NB4 (cell line): ENCODE data around the gene RHBDF2.

Source experiments
- DNase-seq: peaks from one replicate; pipeline ENCODE4 v3.0.0; 2010; ENCODE audit warnings: low read depth
- H3K4me3 ChIP-seq: one replicate; pipeline ENCODE4 v1.5.1; 2011; ENCODE audit warnings: mild to moderate bottlenecking, low read depth, low read length, moderate library complexity
- MYC ChIP-seq: IDR thresholded peaks from 2 replicates; pipeline ENCODE4 v1.6.1; 2011; ENCODE audit warnings: low read depth, low read length
- POLR2A ChIP-seq: IDR thresholded peaks from 2 replicates; pipeline ENCODE4 v1.6.1; 2011; ENCODE audit warnings: mild to moderate bottlenecking; ENCODE audit not compliant: insufficient read length; ENCODE audit errors: extremely low read depth
- TF ChIP-seq, protein P1 (sequence below): IDR thresholded peaks from 2 replicates; pipeline ENCODE4 v1.6.1; 2011; ENCODE audit warnings: low read depth, low read length
- TF ChIP-seq, protein P2 (sequence below): IDR thresholded peaks from one replicate; pipeline ENCODE4 v1.5.1; 2012; ENCODE audit warnings: low read depth, low read length

Gene RHBDF2

DNA sequence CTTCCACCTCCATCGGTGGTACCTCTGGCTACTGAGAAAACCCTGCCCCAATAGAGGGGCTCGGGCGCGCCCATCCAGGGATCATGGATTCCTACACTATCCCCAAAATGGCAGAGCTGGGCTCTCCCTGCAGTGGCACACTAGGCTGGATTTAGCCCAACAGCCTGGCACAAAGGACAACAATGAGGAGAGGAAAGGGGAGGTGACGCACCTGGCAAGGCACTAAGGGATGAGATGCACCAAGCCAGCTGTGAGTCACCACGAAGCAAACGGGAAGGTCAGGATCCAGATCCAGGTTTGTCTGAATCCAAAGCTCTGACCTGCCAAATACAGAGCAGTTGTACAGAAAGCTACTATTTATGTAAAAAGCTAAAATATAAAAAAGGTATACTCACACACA, 66.4 kb downstream of the RHBDF2 start:
- DNase-seq: no peak
- no peak for TF ChIP-seq POLR2A
- TF ChIP-seq, protein P1, sequence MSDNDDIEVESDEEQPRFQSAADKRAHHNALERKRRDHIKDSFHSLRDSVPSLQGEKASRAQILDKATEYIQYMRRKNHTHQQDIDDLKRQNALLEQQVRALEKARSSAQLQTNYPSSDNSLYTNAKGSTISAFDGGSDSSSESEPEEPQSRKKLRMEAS: no peak
- TF ChIP-seq, protein P2, sequence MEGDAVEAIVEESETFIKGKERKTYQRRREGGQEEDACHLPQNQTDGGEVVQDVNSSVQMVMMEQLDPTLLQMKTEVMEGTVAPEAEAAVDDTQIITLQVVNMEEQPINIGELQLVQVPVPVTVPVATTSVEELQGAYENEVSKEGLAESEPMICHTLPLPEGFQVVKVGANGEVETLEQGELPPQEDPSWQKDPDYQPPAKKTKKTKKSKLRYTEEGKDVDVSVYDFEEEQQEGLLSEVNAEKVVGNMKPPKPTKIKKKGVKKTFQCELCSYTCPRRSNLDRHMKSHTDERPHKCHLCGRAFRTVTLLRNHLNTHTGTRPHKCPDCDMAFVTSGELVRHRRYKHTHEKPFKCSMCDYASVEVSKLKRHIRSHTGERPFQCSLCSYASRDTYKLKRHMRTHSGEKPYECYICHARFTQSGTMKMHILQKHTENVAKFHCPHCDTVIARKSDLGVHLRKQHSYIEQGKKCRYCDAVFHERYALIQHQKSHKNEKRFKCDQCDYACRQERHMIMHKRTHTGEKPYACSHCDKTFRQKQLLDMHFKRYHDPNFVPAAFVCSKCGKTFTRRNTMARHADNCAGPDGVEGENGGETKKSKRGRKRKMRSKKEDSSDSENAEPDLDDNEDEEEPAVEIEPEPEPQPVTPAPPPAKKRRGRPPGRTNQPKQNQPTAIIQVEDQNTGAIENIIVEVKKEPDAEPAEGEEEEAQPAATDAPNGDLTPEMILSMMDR: no peak
- TF ChIP-seq MYC: no peak
- H3K4me3 ChIP-seq: no peak overlapping the region

DNA sequence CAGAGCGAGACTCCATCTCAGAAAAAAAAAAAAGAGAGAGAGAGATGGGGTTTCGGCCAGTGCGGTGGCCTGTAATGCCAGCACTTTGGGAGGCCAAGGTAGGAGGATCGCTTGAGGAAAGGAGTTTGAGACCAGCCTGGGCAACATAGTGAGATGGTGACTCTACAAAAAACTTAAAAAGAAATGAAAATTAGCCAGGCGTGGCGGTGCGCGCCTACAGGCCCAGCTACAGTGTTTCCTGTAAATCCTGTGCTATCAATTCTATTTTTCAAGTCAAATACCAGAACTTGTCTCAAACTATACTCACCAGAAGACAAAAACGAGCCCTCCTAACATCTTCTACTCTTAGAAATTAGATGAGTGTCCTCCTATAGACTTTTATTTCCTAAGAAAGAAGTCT, 67.5 kb downstream of the RHBDF2 start:
- DNase-seq: no peak
- TF ChIP-seq, protein P1: no peak
- TF ChIP-seq, protein P2: no peak
- TF ChIP-seq POLR2A: no peak
- no peak for TF ChIP-seq MYC
- no peak overlapping the region for H3K4me3 ChIP-seq

DNA sequence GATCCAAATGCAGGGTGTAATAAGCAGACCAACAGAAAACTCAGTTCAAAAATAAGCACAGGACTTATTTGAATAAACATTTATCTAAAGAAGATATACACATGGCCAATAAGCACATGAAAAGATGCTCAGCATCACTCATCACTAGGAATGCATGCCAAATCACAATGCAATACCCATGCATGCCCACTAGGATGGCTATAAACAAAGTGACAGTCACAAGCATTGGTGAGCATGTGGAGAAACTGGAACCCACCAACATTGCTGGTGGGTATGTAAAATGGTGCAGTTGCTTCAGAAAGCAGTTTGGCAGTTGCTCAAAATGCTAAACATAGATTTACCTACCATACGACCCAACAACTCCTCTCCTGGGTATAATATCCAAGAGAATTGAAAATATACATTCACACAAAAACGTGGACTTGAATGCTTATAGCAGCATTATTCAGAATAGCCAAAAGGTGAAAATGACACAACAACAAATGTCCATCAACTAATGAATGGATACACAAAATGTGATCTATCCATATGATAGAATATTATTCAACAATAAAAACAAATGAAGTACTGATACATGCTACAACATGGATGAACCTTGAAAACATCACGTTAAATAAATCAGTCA, 68.4 kb downstream of the RHBDF2 start:
- H3K4me3 ChIP-seq: no peak overlapping the region
- TF ChIP-seq POLR2A (no peak), MYC (no peak)
- TF ChIP-seq, protein P1: no peak
- TF ChIP-seq, protein P2: peak; percentile 39
- peak; percentile 32 for DNase-seq

DNA sequence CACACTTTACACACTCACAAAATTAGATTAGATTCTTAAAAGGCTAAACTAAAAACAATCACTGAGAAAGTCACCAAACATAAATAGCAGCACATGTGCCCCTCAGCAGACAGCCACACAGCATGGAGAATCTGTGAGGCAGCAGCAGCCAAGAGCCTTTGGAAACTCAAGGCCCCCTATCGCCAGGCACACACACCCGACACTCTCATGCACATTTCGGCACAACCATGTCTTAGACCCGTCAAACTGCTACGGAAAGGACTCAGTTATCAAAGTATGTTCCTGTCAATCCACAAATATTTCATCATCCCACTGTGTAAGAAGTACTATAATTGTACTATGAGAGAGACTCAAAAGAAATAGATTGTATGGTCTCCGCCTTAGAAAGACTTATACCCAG, 69.2 kb downstream of the RHBDF2 start:
- TF ChIP-seq POLR2A: no peak
- TF ChIP-seq, protein P2: no peak
- no peak for TF ChIP-seq MYC
- TF ChIP-seq, protein P1: no peak

DNA sequence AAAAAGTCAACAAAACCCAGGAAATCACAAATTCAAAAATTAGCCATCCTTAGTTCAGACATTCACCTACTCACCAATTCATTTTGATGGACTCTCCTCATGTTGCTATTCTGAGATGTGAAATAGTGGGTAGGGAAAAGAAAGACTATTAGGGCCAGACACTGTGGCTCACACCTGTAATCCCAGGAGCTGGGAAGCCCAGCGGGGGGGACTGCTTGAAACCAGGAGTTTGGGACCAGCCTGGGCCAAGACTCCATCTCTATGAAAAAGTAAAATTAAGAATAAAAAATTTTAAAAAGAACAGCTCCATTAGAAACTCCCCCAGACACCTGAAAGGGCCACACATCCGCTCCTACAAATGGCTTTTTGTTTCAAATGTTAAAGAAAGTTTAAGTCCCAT, 69.7 kb downstream of the RHBDF2 start:
- H3K4me3 ChIP-seq: no peak overlapping the region
- TF ChIP-seq, protein P1: no peak
- TF ChIP-seq, protein P2: no peak
- TF ChIP-seq POLR2A (no peak), MYC (no peak)
- DNase-seq: no peak

More for the DNA sequence above, 69.2 kb downstream of the RHBDF2 start:
- no peak overlapping the region for H3K4me3 ChIP-seq
- no peak for DNase-seq
